WTC11 (cell line): ENCODE measurements around the gene MSX1. TPM values are rescaled to one million over a fixed set of nuclear protein-coding genes. Genes with fewer than 3 reads are reported as not detected.
A peak's percentile ranks its signal among the peaks of the same experiment; 100 is the strongest.

Experiments
- ATAC-seq: fragments of 200-7000 bp; cut with Tn5 transposase; 2 replicates; pipeline ENCODE4 v1.10.0; 2021; ENCODE audit warnings: mild to moderate bottlenecking, moderate library complexity
- CTCF ChIA-PET: fragments of 300-600 bp; sonication (Branson Sonifier 250); formaldehyde crosslinking; loops from one replicate; lab custom pipeline; 2021; ENCODE audit warnings: antibody characterized with exemption; lab: Charles Lee
- POLR2A ChIA-PET: fragments of 350-600 bp; sonication (Branson Sonifier 250); formaldehyde crosslinking; loops from one replicate; lab custom pipeline; 2021; ENCODE audit warnings: antibody characterized with exemption; lab: Charles Lee
- DNase-seq: peaks from one replicate; pipeline ENCODE4 v3.0.0; 2021; ENCODE audit warnings: low spot score
- H3K27ac Mint-ChIP-seq: 2 replicates; pipeline ENCODE4 v1.8.0; 2021; ENCODE audit warnings: mixed read lengths
- H3K27me3 Mint-ChIP-seq: 2 replicates; pipeline ENCODE4 v1.8.0; 2021; ENCODE audit warnings: low read depth, mild to moderate bottlenecking, moderate library complexity, mixed read lengths
- H3K36me3 Mint-ChIP-seq: 2 replicates; pipeline ENCODE4 v1.8.0; 2021; ENCODE audit warnings: mixed read lengths
- H3K4me1 Mint-ChIP-seq: 2 replicates; pipeline ENCODE4 v1.8.0; 2022; ENCODE audit warnings: mixed read lengths
- H3K4me3 Mint-ChIP-seq: 2 replicates; pipeline ENCODE4 v1.8.0; 2021; ENCODE audit warnings: mild to moderate bottlenecking, moderate library complexity, mixed read lengths
- H3K9me3 Mint-ChIP-seq: 2 replicates; pipeline ENCODE4 v1.8.0; 2021; ENCODE audit warnings: mixed read lengths
- ARID4B ChIP-seq: sonication (generic); formaldehyde crosslinking; IDR thresholded peaks from 2 replicates; pipeline ENCODE4 v1.8.0; 2023; ENCODE audit warnings: missing genetic modification reagents, mild to moderate bottlenecking, borderline replicate concordance
- ATF3 ChIP-seq: sonication (generic); formaldehyde crosslinking; conservative IDR thresholded peaks from 2 replicates; pipeline ENCODE4 v1.8.1; 2022; ENCODE audit warnings: mild to moderate bottlenecking, missing genetic modification reagents
- CBFB ChIP-seq: sonication (generic); formaldehyde crosslinking; IDR thresholded peaks from 2 replicates; pipeline ENCODE4 v1.8.1; 2022; ENCODE audit warnings: mild to moderate bottlenecking, low read depth, missing genetic modification reagents
- E2F1 ChIP-seq: sonication (generic); formaldehyde crosslinking; IDR thresholded peaks from 2 replicates; pipeline ENCODE4 v1.8.0; 2022; ENCODE audit warnings: mild to moderate bottlenecking, missing genetic modification reagents
- EMX1 ChIP-seq: fragments of 250-450 bp; sonication (Bioruptor Pico); IDR thresholded peaks from 2 replicates; pipeline ENCODE4 v1.8.0; 2021; ENCODE audit warnings: mild to moderate bottlenecking
- ETV6 ChIP-seq: sonication (generic); formaldehyde crosslinking; IDR thresholded peaks from 2 replicates; pipeline ENCODE4 v1.8.1; 2022; ENCODE audit warnings: mild to moderate bottlenecking, missing genetic modification reagents
- FOXJ3 ChIP-seq: sonication (generic); formaldehyde crosslinking; IDR thresholded peaks from 2 replicates; pipeline ENCODE4 v1.9.0; 2021; ENCODE audit warnings: missing genetic modification reagents, mild to moderate bottlenecking, borderline replicate concordance
- FOXK1 ChIP-seq: sonication (generic); formaldehyde crosslinking; IDR thresholded peaks from 2 replicates; pipeline ENCODE4 v1.8.0; 2022; ENCODE audit warnings: mild to moderate bottlenecking, moderate library complexity, missing genetic modification reagents
- FOXP4 ChIP-seq: sonication (generic); formaldehyde crosslinking; IDR thresholded peaks from 2 replicates; pipeline ENCODE4 v1.8.0; 2022; ENCODE audit warnings: mild to moderate bottlenecking, missing genetic modification reagents
- GRHL2 ChIP-seq: fragments of 250-450 bp; sonication (Bioruptor Pico); IDR thresholded peaks from 2 replicates; pipeline ENCODE4 v1.8.0; 2022; ENCODE audit warnings: mild to moderate bottlenecking, moderate library complexity; ENCODE audit not compliant: insufficient replicate concordance, severe bottlenecking
- JUN ChIP-seq: sonication (generic); formaldehyde crosslinking; IDR thresholded peaks from 2 replicates; pipeline ENCODE4 v1.8.0; 2023; ENCODE audit warnings: mild to moderate bottlenecking, missing genetic modification reagents
- NFATC4 ChIP-seq: fragments of 250-450 bp; sonication (Bioruptor Pico); IDR thresholded peaks from 2 replicates; pipeline ENCODE4 v1.9.0; 2021; ENCODE audit warnings: mild to moderate bottlenecking
- NR3C1 ChIP-seq: sonication (generic); formaldehyde crosslinking; conservative IDR thresholded peaks from 2 replicates; pipeline ENCODE4 v1.8.1; 2023; ENCODE audit warnings: low read depth, mild to moderate bottlenecking, missing genetic modification reagents
- OVOL2 ChIP-seq: fragments of 250-450 bp; sonication (Bioruptor Pico); IDR thresholded peaks from 2 replicates; pipeline ENCODE4 v1.9.0; 2021; ENCODE audit warnings: mild to moderate bottlenecking, borderline replicate concordance
- TP53 ChIP-seq: sonication (generic); formaldehyde crosslinking; IDR thresholded peaks from 2 replicates; pipeline ENCODE4 v1.8.1; 2023; ENCODE audit warnings: mild to moderate bottlenecking, missing genetic modification reagents
- ZNF232 ChIP-seq: sonication (generic); formaldehyde crosslinking; IDR thresholded peaks from 2 replicates; pipeline ENCODE4 v1.8.0; 2022; ENCODE audit warnings: mild to moderate bottlenecking, missing genetic modification reagents
- ZNF396 ChIP-seq: fragments of 250-450 bp; sonication (Bioruptor Pico); IDR thresholded peaks from 2 replicates; pipeline ENCODE4 v1.8.0; 2021; ENCODE audit warnings: mild to moderate bottlenecking, moderate library complexity, borderline replicate concordance
- ZNF423 ChIP-seq: fragments of 250-450 bp; sonication (Bioruptor Pico); IDR thresholded peaks from 2 replicates; pipeline ENCODE4 v2.1.2; 2022; ENCODE audit warnings: mild to moderate bottlenecking, moderate library complexity
- ZNF425 ChIP-seq: fragments of 250-450 bp; sonication (Bioruptor Pico); conservative IDR thresholded peaks from 2 replicates; pipeline ENCODE4 v1.9.0; 2021; ENCODE audit warnings: mild to moderate bottlenecking
- ZNF532 ChIP-seq: fragments of 250-450 bp; sonication (Bioruptor Pico); IDR thresholded peaks from 2 replicates; pipeline ENCODE4 v1.9.0; 2021; ENCODE audit warnings: mild to moderate bottlenecking, borderline replicate concordance
- total RNA-seq: library from RNA; stranded (reverse); gene quantifications from 3 replicates; pipeline ENCODE4 v1.2.3, GENCODE V29; 2021

Gene MSX1
- total RNA-seq, 1 experiment from 2014 or later: 0.28 TPM

- no peak for TF ChIP-seq ARID4B
- no peak for TF ChIP-seq TP53
- TF ChIP-seq ZNF423 (CRISPR knock-in tag): no peak
- TF ChIP-seq ATF3 (CRISPR knock-in tag): no peak
- no peak for TF ChIP-seq EMX1 (CRISPR knock-in tag)
- TF ChIP-seq FOXJ3 (CRISPR knock-in tag): no peak
- TF ChIP-seq E2F1 (CRISPR knock-in tag): no peak
- TF ChIP-seq OVOL2 (CRISPR knock-in tag): no peak
- TF ChIP-seq ZNF425 (CRISPR knock-in tag): no peak
- TF ChIP-seq NR3C1 (CRISPR knock-in tag): no peak
- TF ChIP-seq JUN (CRISPR knock-in tag): no peak
- no peak for TF ChIP-seq FOXK1 (CRISPR knock-in tag)
- no peak for TF ChIP-seq ZNF532 (CRISPR knock-in tag)
- no peak for TF ChIP-seq CBFB
- no peak for TF ChIP-seq NFATC4
- TF ChIP-seq ZNF232 (CRISPR knock-in tag): no peak
- no peak for TF ChIP-seq ZNF396
- no peak for TF ChIP-seq GRHL2 (CRISPR knock-in tag)
- TF ChIP-seq FOXP4 (CRISPR knock-in tag): no peak
- TF ChIP-seq ETV6: no peak
- CTCF ChIA-PET: interaction anchor here (0.6 to 1.2 kb wide), 3 partner anchors 11 to 271 kb away, joined by 3 to 4 read pairs (median 3); no protein-coding TSS in a partner anchor
- H3K36me3 Mint-ChIP-seq: peaks cover 7% of the 10 kb centered on the region
- no peak overlapping the region for H3K27ac Mint-ChIP-seq
- H3K27me3 Mint-ChIP-seq: no peaks in the 10 kb centered on the region; the same call in 1 of the 2 replicates
- peaks cover 48% of the 10 kb centered on the region for H3K4me1 Mint-ChIP-seq
- ATAC-seq (no peak), DNase-seq (no peak)
- H3K9me3 Mint-ChIP-seq: no peaks in the 10 kb centered on the region
- POLR2A ChIA-PET: interaction anchor here (1.0 kb wide), 1 partner anchor 198 kb away, joined by 3 read pairs; no protein-coding TSS in a partner anchor
- peak overlapping the region; percentile 33; the same call in 1 of the 2 replicates for H3K4me3 Mint-ChIP-seq
Observed at GRCh38 chr4:4864443-4864939, 5.0 kb downstream of the MSX1 start.
